ENCODE data around the gene ITGA1. TPM values are rescaled to one million over a fixed set of nuclear protein-coding genes. Genes with fewer than 3 reads are reported as not detected.

The ITGA1 gene
- polyA plus RNA-seq, 10 donors: 16.5 to 32.4 (median 23.5) TPM

DNA sequence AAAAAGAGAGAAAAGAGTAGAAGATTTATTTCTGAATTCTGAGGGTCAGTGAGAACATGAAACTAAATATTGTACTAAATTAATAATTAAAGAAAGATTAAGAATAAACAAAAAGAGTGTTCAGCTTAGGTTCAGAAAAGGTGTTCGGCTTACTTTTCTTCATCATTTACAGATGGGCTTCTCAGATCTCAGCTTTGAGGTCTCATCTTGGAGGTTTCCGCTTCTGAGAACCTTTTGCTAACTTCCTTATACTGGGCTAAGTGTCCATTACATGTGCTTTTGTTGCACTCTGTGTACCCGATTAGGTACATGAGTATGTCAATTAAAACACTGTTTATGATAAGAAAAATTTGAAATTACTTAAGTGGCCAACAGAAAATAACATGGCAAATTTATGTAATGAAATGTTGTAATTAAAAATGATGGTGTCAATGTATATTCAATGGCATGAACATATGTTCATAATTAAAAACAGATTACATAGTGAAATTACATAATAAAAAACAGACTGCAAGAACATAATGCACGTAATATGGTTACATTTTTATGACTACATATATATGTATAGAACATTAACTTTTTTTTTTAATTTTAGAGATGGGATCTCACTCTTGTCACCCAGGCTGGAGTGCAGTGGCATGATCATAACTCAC, 17.3 kb upstream of the ITGA1 start:
- DNase-seq: no peak

- DNase-seq: no peak
These were observed 16.2 kb upstream of the ITGA1 start for GRCh38 chr5:52771343-52772039.

DNA sequence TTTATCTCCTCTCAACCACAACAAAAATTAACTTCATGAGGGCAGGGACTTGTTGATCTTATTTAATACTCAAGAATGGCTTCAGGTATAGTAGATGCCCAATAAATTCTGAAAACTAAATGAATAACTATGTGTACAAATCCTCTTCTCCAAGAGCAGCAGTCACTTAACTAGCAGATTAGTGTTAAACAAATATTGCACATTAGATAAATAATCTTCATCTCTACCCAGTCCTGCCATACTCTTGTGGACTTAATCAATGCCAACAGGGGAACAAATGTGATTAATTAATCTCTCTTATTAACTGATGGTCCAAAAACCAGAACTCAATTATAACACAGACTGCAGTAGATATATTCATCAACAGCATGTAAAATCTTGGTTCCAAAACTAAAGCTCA, 15.0 kb upstream of the ITGA1 start:
- DNase-seq: no peak

DNA sequence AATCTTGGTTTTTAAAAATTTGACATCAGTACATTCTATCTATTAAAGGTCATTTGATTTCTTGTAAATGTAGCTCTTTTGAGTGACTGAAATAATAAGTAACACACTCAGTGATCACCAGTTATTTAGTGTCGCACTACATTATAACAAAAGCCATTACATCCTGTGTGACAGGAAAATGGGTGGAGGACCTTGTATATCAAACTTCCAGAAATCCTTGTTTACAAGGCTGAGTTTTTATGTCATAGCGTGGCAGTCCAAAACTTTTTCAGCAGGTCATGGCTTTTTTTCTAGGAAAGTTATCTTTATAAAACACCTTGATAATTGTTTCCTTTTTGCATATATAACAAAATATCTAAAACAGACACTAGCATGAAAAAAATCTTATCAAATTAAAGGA, 14.4 kb upstream of the ITGA1 start:
- DNase-seq: no peak

- no peak for DNase-seq
These were observed 13.7 kb upstream of the ITGA1 start for GRCh38 chr5:52774005-52774410.

GRCh38 chr5:52776116-52776515, 11.6 kb upstream of the ITGA1 start:
- no peak for DNase-seq

DNA sequence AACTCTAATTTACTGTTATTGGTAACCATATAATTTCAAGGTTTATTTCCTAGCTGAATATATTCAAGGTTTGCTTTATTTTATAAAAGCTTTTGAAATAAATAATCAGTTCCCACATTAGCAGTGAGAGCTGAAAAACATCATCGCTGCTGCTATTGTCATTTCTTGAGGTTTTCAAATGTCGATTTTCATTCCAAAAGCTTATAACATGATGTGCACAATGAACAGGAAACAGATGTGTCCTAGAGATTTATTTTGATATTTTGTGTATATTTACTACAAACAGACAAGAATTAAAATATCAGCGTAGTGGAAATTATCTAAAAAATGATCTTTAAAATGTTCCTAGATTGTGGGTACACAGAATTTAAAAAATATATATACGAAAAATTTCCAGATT, 10.5 kb upstream of the ITGA1 start:
- no peak for DNase-seq

GRCh38 chr5:52778781-52779180, 8.9 kb upstream of the ITGA1 start:
- DNase-seq: no peak

GRCh38 chr5:52779213-52779612, 8.5 kb upstream of the ITGA1 start:
- no peak for DNase-seq

DNA sequence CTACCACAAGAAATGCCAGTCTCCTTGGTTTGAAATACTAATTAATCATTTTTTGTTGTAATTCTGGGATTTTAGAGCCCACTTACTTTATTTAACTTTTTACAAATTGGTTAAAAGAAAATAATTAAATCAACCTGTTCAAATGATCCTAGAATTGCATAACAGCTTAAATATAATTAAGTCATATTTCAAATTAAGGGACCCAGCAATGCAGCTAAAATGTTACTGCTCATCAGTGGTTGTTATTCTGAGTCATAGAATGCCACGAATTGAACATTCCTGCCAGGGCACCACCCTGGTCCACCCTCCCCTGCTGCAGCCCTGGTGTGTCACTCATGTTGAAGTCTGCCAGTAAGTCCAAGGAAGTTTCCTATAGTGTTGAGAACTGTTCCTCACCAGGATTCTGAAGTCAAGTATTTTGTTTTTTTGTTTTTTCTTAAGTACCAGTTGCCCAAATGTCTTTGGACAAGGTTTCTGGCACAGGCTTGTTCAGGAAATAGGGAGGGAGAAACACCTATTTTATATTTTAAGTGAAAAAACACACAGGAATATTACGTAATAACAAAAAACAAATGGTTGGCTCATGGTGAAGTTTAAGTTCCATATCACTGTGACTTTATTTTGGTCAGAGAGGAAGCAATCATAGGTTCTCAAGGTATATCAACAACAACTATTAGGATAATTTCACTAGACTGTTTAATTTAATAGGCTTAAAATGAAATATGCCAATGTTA, 4.3 kb upstream of the ITGA1 start:
- DNase-seq: no peak

- DNase-seq: no peak
These were observed 3.0 kb upstream of the ITGA1 start for GRCh38 chr5:52784737-52785136.

DNA sequence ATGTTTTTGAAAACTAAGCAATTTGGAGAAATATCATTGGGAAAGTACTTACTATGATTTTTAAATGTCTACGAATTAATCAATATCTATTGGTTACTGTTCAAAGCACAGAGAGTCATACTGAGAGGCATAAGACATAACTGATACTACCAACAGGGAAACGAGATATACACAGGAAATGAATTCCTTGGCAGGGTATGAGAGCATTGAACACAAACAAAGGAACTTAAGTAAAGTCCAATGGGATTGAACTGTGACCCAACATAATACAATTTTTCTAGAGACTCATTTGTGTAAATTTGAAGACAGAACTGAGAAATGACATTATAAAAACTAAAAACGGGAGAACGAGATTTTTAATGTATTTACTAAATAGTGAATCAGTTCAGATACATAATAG, 1.3 kb upstream of the ITGA1 start:
- no peak for DNase-seq

GRCh38 chr5:52786949-52787599, 642 bp upstream of the ITGA1 start:
- DNase-seq: peak in 1 of 3 donors; percentile 32

- no peak for DNase-seq
These were observed 747 bp downstream of the ITGA1 start for GRCh38 chr5:52788505-52788821.

DNA sequence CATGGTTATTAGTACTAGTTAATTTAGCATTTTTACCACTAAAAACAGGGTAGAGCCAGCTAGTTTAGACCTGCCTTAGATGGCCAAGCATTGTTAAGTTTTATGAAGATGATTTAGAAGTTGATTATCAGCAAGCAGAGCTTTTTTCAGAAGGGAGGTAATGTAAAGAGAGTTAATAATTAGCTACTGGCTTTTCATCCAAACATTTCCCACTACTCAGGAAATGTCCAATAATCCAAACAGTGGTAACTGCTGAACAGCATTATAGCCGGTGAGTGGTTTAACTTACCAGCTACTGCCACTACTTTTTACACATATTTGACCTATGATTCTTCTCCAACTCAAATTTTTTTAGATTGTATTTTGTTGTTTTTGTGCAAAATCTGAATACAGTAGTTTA, 1.7 kb downstream of the ITGA1 start:
- DNase-seq: no peak

GRCh38 chr5:52789851-52790250, 2.1 kb downstream of the ITGA1 start:
- no peak for DNase-seq

DNA sequence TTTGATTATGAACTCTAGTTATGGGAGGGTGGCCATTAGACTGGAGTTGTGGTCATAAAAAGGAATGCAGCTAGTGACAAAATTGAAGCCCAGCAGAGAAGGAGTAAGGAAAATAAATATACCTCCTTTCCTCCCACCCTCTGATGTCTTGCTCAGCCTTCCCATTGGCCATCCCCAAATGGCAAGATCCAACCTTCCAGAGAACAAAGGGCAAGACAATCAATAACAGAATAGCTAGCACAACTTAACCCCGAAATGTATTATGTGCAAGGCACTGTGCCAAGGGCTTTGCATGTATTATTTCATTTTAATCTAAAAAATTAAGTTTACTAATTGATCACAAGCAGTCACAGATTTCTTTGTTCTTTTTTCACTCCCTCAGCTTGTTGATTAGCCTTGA, 3.6 kb downstream of the ITGA1 start:
- DNase-seq: no peak

GRCh38 chr5:52794519-52794918, 6.8 kb downstream of the ITGA1 start:
- DNase-seq: no peak

DNA sequence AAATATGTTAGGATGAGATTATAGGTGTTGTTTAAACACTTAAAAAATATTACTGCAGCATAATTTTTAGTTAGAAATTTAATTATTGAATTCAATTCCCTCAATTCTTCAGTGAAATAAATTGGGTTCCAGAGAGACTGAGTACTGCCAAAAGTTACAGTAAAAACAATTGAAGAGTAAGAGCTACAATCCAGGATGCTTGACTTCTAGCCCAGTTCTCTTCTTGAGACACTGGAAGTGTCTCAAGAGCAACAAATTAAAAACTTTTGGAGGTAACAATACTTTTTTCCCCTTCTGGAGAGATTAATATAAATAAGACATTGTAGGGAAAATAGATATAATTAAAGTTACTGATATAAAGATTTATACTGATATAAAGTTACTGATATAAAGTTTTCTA, 8.3 kb downstream of the ITGA1 start:
- peak in 1 of 3 donors; percentile 47 for DNase-seq

GRCh38 chr5:52796516-52797103, 8.9 kb downstream of the ITGA1 start:
- DNase-seq: no peak

- no peak for DNase-seq
These were observed 11.2 kb downstream of the ITGA1 start for GRCh38 chr5:52798938-52799337.

DNA sequence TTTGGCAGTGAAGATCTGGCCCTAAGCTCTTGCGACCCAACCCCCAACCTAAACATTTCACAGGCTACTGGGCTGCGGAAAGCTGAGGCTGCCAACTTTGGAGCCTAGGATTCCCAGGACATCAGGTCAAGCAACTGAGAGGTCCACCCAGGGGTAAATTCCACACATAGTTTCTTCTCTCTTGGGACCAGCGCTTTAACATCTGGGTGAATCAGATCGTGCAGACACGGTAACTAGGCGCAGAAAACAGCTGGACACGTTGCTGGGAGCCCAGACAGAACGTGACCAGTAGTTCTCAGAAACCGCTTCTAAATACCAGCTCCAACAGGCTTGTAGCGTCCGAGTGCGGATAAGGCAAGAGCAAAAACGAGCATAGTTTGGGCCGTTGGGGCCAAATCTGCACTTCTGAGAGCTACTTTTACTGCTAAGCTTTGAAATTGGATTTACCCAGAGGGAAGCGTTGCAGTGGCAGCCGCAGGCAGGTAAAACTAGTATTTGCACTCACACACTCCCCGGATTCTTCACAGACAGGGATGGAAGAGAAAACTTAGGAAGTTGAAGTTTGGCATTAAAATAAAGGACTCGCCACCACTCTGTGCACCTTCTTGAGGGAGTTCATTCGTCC, 11.8 kb downstream of the ITGA1 start:
- peak; percentile 76 to 93 (median 77) for DNase-seq

Data from muscle of back (tissue), 11 donors.